GM12801 (cell line): ENCODE measurements around the gene PRSS2.

Experiments used
- TF ChIP-seq, protein P1 (sequence below): IDR thresholded peaks from one replicate; pipeline ENCODE4 v1.5.1; 2011; ENCODE audit warnings: control low read depth; ENCODE audit not compliant: insufficient read length; ENCODE audit errors: extremely low read depth

PRSS2 gene

DNA sequence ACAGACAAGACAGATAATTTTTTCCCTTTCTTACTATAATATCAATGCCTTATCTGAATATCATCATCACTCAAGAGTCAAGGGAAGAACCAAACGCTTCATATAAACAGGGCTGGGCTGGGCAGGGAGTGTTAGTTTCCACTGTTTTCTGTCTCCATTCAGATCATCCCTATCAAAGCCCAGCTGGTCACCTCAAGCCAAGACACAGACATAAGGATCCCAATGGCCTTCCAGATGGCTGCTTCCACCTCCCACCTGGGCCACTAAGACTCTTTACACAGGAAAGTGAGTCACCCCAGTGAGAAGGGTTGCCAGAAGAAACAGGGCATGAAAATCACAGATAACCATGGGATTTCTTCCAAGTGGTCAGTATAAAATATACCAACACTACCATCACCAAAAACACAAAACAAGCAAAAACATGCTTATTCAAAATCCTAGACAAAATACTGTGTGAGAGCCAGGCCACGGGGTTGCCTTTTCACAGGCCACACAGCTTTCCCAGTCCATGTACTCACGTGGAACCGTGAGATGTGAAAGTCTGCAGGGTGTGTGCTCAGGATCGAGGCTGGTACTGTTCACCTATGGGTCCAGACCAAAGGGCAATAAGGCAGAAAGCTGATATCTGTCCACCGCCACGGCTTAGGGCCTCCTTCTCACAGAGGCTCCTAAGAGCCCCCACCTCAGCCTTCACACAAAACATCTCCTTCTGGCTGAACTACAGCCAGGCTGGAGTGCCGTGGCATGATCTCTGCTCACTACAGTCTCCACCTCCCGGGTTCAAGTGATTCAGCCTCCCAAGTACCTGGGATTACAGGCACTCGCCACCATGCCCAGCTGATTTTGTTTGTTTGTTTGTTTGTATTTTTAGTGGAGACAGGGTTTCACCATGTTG is 15.8 kb upstream of the PRSS2 start:
- TF ChIP-seq, protein P1, sequence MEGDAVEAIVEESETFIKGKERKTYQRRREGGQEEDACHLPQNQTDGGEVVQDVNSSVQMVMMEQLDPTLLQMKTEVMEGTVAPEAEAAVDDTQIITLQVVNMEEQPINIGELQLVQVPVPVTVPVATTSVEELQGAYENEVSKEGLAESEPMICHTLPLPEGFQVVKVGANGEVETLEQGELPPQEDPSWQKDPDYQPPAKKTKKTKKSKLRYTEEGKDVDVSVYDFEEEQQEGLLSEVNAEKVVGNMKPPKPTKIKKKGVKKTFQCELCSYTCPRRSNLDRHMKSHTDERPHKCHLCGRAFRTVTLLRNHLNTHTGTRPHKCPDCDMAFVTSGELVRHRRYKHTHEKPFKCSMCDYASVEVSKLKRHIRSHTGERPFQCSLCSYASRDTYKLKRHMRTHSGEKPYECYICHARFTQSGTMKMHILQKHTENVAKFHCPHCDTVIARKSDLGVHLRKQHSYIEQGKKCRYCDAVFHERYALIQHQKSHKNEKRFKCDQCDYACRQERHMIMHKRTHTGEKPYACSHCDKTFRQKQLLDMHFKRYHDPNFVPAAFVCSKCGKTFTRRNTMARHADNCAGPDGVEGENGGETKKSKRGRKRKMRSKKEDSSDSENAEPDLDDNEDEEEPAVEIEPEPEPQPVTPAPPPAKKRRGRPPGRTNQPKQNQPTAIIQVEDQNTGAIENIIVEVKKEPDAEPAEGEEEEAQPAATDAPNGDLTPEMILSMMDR: no peak

GRCh38 chr7:142759433-142759832 is 11.3 kb upstream of the PRSS2 start:
- TF ChIP-seq, protein P1: no peak

GRCh38 chr7:142760071-142760642 is 10.6 kb upstream of the PRSS2 start:
- TF ChIP-seq, protein P1: no peak

DNA sequence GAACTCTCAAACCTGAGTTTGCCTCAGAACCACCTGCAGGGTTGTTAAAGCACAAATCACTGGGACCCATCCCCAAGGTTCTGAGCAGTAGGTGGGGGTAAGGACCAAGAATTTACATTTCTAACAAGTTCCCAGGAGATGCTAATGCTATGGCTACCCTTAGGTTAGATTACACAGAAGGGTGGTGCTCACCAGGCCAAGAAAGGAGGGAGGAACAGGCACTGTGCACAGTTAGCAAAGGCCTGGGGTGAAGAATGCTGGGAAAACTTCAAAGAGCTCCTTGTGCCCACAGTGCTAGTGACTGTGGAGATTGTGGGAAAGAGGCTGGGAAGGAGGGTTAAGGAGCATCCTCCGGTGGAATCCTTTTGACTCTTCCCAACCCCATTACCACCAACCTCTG is 8.7 kb upstream of the PRSS2 start:
- TF ChIP-seq, protein P1: no peak

GRCh38 chr7:142767451-142767850 is 3.3 kb upstream of the PRSS2 start:
- TF ChIP-seq, protein P1: no peak

DNA sequence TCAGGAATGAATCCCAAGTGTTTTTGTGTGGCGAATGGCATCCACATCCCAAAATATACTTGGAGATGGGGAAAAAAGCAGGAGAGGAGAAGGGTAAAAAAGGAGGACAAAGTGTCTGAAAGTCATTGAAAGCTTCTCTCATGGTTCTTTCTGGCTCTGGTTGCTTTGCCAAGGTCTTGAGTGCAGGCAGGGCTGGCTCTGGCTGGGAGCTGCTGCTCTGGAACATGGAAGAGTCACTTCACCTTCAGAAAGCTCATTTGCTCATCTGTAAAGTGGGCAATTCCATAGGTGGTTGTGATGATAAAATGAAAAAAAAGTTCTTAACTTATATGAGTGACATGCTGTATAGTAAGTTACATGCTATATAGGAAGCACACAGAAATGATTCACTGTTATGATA is 2.9 kb upstream of the PRSS2 start:
- TF ChIP-seq, protein P1: no peak

DNA sequence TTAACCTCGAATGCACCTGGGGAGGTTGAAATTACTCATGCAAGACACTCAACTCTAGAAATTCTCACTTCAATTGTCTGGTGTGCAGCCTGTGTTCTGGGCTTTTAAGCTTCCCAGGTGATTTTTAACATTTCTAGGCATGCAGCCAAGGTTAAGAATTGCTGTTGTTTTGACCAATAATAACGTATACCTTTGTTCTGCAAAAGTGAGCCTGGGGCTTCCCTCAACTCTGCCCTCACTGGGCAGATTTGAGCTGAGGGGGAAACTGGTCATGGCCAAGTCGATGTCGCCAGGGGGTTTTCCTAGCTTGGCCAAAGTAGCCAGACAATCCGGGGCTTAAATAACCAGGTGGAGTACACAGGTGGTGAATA is 568 bp downstream of the PRSS2 start:
- TF ChIP-seq, protein P1: no peak
